Transverse colon (tissue), 3 donors: ENCODE results near the gene SOBP.

Source experiments
- POLR2A ChIP-seq: fragments of 450-650 bp; IDR thresholded peaks from one replicate; pipeline ENCODE4 v1.6.1; 2016; ENCODE audit warnings: antibody characterized with exemption, mild to moderate bottlenecking, moderate library complexity
- TF ChIP-seq, protein P1 (sequence below), 5 experiments: fragments of 200-600 bp in 3 of 5; fragments of 450-650 bp in 2 of 5; sonication (generic) in 3 of 5; IDR thresholded peaks; 1 replicate in 2 of 5; 2 replicates in 3 of 5; pipeline ENCODE4 v1.5.1; 2016 to 2017; ENCODE audit warnings: antibody characterized with exemption in 5 of 5, inconsistent platforms in 3 of 5, mild to moderate bottlenecking in 2 of 5, moderate library complexity in 1 of 5

DNA sequence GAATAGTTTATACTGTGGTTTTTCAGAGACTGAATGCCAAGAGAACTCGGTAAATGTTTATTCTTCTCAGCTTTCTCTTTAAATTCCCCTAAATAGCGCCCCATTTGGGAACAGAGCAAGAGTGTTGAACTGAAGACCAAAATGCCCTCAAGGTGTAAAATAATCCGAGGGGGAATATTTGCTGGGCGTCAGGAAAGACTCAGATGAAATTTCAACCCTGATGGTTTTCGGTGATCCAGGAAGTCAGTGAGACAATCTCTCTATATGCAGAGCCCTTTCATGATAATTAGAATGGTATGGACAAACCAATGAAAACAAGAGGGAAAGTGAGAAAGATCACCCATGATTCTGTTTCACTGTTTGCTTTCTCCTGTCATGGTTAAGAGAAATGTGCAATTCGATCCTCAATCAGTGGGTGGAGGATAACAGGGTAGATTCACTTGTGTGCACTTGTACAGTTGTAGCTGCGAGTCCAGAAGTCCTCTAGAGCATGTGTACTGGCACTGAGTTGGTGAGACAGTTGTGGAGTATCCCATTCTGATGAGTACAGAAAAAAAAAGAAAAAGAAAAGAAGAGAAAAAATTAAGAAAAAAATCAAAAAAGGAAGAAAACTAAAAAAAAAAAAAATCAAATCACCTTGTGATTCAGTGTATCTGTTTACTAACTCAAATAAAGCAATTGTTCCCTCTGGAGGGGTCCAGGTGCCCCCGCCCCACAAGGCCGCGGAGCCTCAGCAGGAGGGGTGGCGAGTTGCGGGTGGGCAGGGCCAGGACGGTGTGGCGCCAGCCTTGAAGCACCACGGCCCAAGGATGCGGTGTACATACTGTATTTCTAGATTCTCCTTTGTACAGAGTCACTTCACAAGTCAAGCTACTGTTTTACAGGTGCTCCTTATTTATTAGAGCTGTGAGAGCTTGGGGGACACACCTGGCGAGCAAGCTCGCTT is 169.3 kb downstream of the SOBP start:
- TF ChIP-seq, protein P1, sequence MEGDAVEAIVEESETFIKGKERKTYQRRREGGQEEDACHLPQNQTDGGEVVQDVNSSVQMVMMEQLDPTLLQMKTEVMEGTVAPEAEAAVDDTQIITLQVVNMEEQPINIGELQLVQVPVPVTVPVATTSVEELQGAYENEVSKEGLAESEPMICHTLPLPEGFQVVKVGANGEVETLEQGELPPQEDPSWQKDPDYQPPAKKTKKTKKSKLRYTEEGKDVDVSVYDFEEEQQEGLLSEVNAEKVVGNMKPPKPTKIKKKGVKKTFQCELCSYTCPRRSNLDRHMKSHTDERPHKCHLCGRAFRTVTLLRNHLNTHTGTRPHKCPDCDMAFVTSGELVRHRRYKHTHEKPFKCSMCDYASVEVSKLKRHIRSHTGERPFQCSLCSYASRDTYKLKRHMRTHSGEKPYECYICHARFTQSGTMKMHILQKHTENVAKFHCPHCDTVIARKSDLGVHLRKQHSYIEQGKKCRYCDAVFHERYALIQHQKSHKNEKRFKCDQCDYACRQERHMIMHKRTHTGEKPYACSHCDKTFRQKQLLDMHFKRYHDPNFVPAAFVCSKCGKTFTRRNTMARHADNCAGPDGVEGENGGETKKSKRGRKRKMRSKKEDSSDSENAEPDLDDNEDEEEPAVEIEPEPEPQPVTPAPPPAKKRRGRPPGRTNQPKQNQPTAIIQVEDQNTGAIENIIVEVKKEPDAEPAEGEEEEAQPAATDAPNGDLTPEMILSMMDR (IDR thresholded peaks at IDR 0.05), result no peak
- no peak for TF ChIP-seq POLR2A
